GM12878 (cell line): ENCODE data around the gene EXOSC1. TPM values are rescaled to one million over a fixed set of nuclear protein-coding genes. Genes with fewer than 3 reads are reported as not detected.
"Not testable (repeated sequence)": the region's sequence is repeated elsewhere in the genome, so short reads cannot be mapped to it uniquely, and the experiment has no call there.

Experiments used
- ATAC-seq: fragments of 200-7000 bp; cut with Tn5 transposase; 3 replicates; pipeline ENCODE4 v1.9.1; 2020; ENCODE audit warnings: mild to moderate bottlenecking, moderate library complexity
- BruUV-seq: library from RNA; stranded (reverse); fragments of 400-500 nt; replicated peaks from 2 replicates; lab custom pipeline; 2021; lab: Mats Ljungman, UMichigan
- CTCF ChIA-PET: fragments of 300-600 bp; sonication (Branson Sonifier 250); formaldehyde crosslinking; extraction: SDS; loops from one replicate; lab custom pipeline; 2021; ENCODE audit warnings: inconsistent platforms; lab: Yijun Ruan, JAX
- POLR2A ChIA-PET: fragments of 350-600 bp; formaldehyde crosslinking; extraction: SDS; loops from one replicate; lab custom pipeline; 2021; ENCODE audit warnings: inconsistent platforms; lab: Charles Lee
- RAD21 ChIA-PET: fragments of 300-600 bp; sonication (Branson Sonifier 250); formaldehyde crosslinking; loops from one replicate; lab custom pipeline; 2023; ENCODE audit warnings: antibody characterized with exemption; ENCODE audit not compliant: unreplicated experiment; lab: Charles Lee
- SMC1A ChIA-PET: fragments of 300-600 bp; sonication (Branson Sonifier 250); formaldehyde crosslinking; loops from one replicate; lab custom pipeline; 2023; ENCODE audit not compliant: unreplicated experiment, uncharacterized antibody; lab: Charles Lee
- DNase-seq: peaks from one replicate; pipeline ENCODE4 v3.0.0-alpha.2; 2011; ENCODE audit warnings: low read depth, low spot score
- FAIRE-seq: peaks from 3 replicates; lab custom pipeline; 2011; peaks lifted over from hg19 to GRCh38; lab: Jason Lieb, UNC
- H2AFZ ChIP-seq: 2 replicates; pipeline ENCODE4 v1.6.0; 2011; ENCODE audit warnings: low read depth, low read length, control low read depth; ENCODE audit not compliant: control insufficient read depth
- H3K27ac ChIP-seq: 2 replicates; pipeline ENCODE4 v1.5.1; 2011; ENCODE audit warnings: control low read depth; ENCODE audit not compliant: control insufficient read depth, insufficient read depth
- H3K27me3 ChIP-seq, 2 experiments: replicated peaks in 1 of 2; 2 replicates each; pipeline versions ENCODE4 v1.6.0 to v1.6.1; 2011; ENCODE audit warnings: low read length in 1 of 2; ENCODE audit not compliant: control insufficient read depth in 2 of 2, insufficient read depth in 2 of 2
- H3K36me3 ChIP-seq, 2 experiments: 2 replicates each; pipeline ENCODE4 v1.5.1; 2011; ENCODE audit warnings: low read length in 1 of 2; ENCODE audit not compliant: control insufficient read depth in 2 of 2, insufficient read depth in 2 of 2
- H3K4me1 ChIP-seq: 2 replicates; pipeline ENCODE4 v1.6.1; 2011; ENCODE audit warnings: mild to moderate bottlenecking, low read length, moderate library complexity, mixed read lengths; ENCODE audit not compliant: control insufficient read depth, insufficient read depth
- H3K4me2 ChIP-seq: 2 replicates; pipeline ENCODE4 v1.6.0; 2011; ENCODE audit warnings: control low read depth; ENCODE audit not compliant: control insufficient read depth, insufficient read depth
- H3K4me3 ChIP-seq: fragments of 200-600 bp; sonication (generic); 2 replicates; pipeline ENCODE4 v1.5.1; 2016
- H3K79me2 ChIP-seq: 2 replicates; pipeline ENCODE4 v1.6.0; 2011; ENCODE audit warnings: low read length; ENCODE audit not compliant: control insufficient read depth, insufficient read depth
- H3K9ac ChIP-seq: 2 replicates; pipeline ENCODE4 v1.8.0; 2011; ENCODE audit warnings: low read length, control low read depth, mixed read lengths; ENCODE audit not compliant: control insufficient read depth, insufficient read depth
- H3K9me3 ChIP-seq: replicated peaks from 3 replicates; pipeline ENCODE4 v1.5.1; 2011; ENCODE audit warnings: mild to moderate bottlenecking, low read length; ENCODE audit not compliant: control insufficient read depth, insufficient read depth
- H4K20me1 ChIP-seq: 2 replicates; pipeline ENCODE4 v1.6.0; 2011; ENCODE audit not compliant: control insufficient read depth, insufficient read depth
- BHLHE40 ChIP-seq, 2 experiments: fragments of 450-650 bp in 1 of 2; IDR thresholded peaks; 2 replicates each; pipeline ENCODE4 v1.6.1; 2011 to 2017; ENCODE audit warnings: low read depth in 2 of 2, borderline replicate concordance in 1 of 2, improper control_type of control experiment in 1 of 2, low read length in 1 of 2, mild to moderate bottlenecking in 1 of 2
- DPF2 ChIP-seq: fragments of 450-650 bp; IDR thresholded peaks from 2 replicates; pipeline ENCODE4 v1.6.1; 2017; ENCODE audit warnings: mild to moderate bottlenecking
- ETV6 ChIP-seq, 2 experiments: fragments of 450-650 bp in 1 of 2; IDR thresholded peaks in 1 of 2; conservative IDR thresholded peaks in 1 of 2; 2 replicates each; pipeline ENCODE4 v1.6.1; 2014; ENCODE audit warnings: antibody characterized with exemption in 1 of 2, borderline replicate concordance in 1 of 2, low read depth in 1 of 2, mild to moderate bottlenecking in 1 of 2, moderate library complexity in 1 of 2
- RAD21 ChIP-seq: IDR thresholded peaks from 2 replicates; pipeline ENCODE4 v1.6.1; 2011; ENCODE audit warnings: mild to moderate bottlenecking, low read depth, low read length, moderate library complexity; ENCODE audit not compliant: insufficient read depth
- RFX5 ChIP-seq: IDR thresholded peaks from 2 replicates; pipeline ENCODE4 v1.6.1; 2011; ENCODE audit warnings: low read depth, low read length, improper control_type of control experiment
- SMC3 ChIP-seq: IDR thresholded peaks from 2 replicates; pipeline ENCODE4 v1.6.1; 2011; ENCODE audit warnings: low read length, improper control_type of control experiment, borderline replicate concordance
- WGBS: methylation state at CpG from one replicate; pipeline ENCODE4 v1.1.6; 2016; ENCODE audit warnings: low lambda C conversion rate; ENCODE audit not compliant: insufficient replicate concordance, insufficient coverage; ENCODE audit errors: missing lambda C conversion rate; 5-methylcytosine and 5-hydroxymethylcytosine counted together
- in situ Hi-C: fragments of 300-500 bp; cut with MboI; formaldehyde crosslinking; loops from 9 replicates; pipeline ENCODE4 v1.14.3; 2018; ENCODE audit warnings: mixed read lengths
- intact Hi-C: fragments of 100-400 bp; cut with micrococcal nuclease; formaldehyde crosslinking; loops from one replicate; pipeline ENCODE4 v1.14.2; 2022; ENCODE audit not compliant: unreplicated experiment
- polyA plus RNA-seq, 11 experiments: library from polyadenylated mRNA; depleted of rRNA in 4 of 11; unstranded in 6 of 11; stranded (reverse) in 5 of 11; fragments of >200 nt; fragmentation: Nextera tagmentation in 4 of 11; fragmentation: Illumina TruSeq in 1 of 11; extraction: Ambion mirVana in 4 of 11; extraction: Trizol in 1 of 11; gene quantifications; 1 replicate in 1 of 11; 2 replicates in 10 of 11; pipeline versions ENCODE4 v1.2.1 to v1.2.3, GENCODE V29; 2011 to 2016; ENCODE audit warnings: inconsistent platforms in 2 of 11, missing spikeins in 2 of 11, low read depth in 1 of 11
- total RNA-seq, 4 experiments: library from RNA; depleted of rRNA in 3 of 4; stranded (reverse); fragments of >200 nt in 3 of 4; fragmentation: Illumina TruSeq in 1 of 4; extraction: Trizol in 1 of 4; gene quantifications; 2 replicates each; pipeline versions ENCODE4 v1.2.1 to v1.2.3, GENCODE V29; 2013 to 2021

The EXOSC1 gene
- total and polyA plus RNA-seq, 10 of the 15 experiments (the other 5 are each of a cell fraction or from before 2014, with no cell fraction given): 43.4 to 121 (median 75.1) TPM

DNA sequence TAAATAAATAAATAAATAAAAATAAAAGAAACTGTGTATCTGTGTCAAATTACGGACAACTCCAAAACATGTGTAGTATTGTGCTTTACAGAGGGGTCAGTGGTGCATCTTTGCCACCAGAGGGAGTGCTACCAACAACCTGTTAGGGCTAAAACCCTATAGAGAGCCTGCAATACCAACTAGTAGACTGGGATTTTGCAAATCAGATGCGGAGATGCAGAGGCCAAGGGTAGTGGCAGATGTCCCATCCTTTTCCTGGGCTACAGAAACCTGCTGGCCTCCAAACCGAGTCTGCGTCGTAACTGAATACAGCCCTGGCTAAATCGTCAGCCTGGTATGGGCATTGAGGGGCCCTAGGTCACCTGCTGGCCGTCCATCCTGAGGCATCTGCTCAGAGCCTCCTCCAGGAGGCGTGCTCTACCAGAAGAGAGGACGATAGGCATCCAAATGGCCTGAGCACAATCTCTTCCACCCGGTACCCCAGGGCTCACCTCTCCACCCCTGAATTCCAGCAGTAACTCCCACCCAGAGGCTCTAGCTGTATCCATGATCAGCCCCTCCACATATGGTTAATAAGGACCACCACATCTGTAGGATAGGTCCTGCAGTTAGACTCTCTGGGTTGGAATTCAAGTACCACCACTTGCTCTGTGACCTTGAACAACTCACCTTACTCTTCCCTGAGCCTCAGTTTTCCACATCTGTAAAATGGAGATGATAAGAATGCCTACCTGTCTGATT lies 38.4 kb downstream of the EXOSC1 start (continued):
- TF ChIP-seq ETV6 (conservative IDR thresholded peaks at IDR 0.05 in 1 of 2, IDR thresholded peaks at IDR 0.05 in 1 of 2; ENCODE audit: borderline replicate concordance in 1 of 2, low read depth in 1 of 2): no peak
- no peak for TF ChIP-seq DPF2
- 0 out of 2 replicates have a peak, but pooled peaks have one; percentile 16 for TF ChIP-seq RFX5
- TF ChIP-seq SMC3: peak; percentile 57; the same call in 1 of the 2 replicates
- TF ChIP-seq BHLHE40 (IDR thresholded peaks at IDR 0.05; ENCODE audit: borderline replicate concordance in 1 of 2, low read depth in 2 of 2, low read length in 1 of 2): peak; percentile 31 to 58; a peak in 1 of 4 replicates
- TF ChIP-seq RAD21: peak; percentile 66

DNA sequence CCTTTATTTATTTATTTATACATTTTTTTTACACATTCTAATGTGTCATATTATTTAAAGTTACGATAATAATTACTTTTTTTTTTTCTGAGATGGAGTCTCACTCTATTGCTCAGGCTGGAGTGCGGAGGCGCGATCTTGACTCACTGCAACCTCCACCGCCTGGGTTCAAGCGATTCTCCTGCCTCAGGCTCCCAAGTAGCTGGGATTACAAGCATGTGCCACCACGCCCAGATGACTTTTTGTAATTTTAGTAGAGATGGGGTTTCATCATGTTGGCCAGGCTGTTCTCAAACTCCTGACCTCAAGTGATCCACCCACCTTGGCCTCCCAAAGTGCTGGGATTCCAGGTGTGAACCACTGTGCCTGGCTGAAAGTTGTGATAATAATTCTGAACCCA lies 39.3 kb downstream of the EXOSC1 start:
- H3K79me2 ChIP-seq, FAIRE-seq, H3K27me3 ChIP-seq, H2AFZ ChIP-seq, H3K36me3 ChIP-seq, H3K4me1 ChIP-seq, DNase-seq, BruUV-seq, H3K4me2 ChIP-seq, H3K9ac ChIP-seq, H3K27ac ChIP-seq, H3K4me3 ChIP-seq, H4K20me1 ChIP-seq, in situ Hi-C loops, ATAC-seq, H3K9me3 ChIP-seq: not testable (repeated sequence)
- RAD21 ChIA-PET: interaction anchor here (0.8 to 1.9 kb wide), 4 partner anchors 21 to 148 kb away, joined by 4 read pairs; no protein-coding TSS in a partner anchor
- SMC1A ChIA-PET: interaction anchor here (0.9 kb wide), 1 partner anchor 147 kb away, joined by 4 read pairs; no protein-coding TSS in a partner anchor
- intact Hi-C loops: loop anchor here (2.0 kb wide), 1 partner anchor 20 kb away; the partner anchor contains the start of gene PGAM1
- 95% methylated on average over 7 of the region's 7 CpGs for WGBS
- POLR2A ChIA-PET: interaction anchor here (0.9 kb wide), 1 partner anchor 86 kb away, joined by 5 read pairs; no protein-coding TSS in a partner anchor
- CTCF ChIA-PET: interaction anchor here (0.6 to 2.9 kb wide), 11 partner anchors 8 to 206 kb away, joined by 3 to 27 read pairs (median 3); no protein-coding TSS in a partner anchor
